Activated naive CD8-positive, alpha-beta T cell treated with anti-CD3 and anti-CD28 coated beads for 36 hours (primary cell): Measurements from ENCODE around the gene HYLS1. TPM values are rescaled to one million over a fixed set of nuclear protein-coding genes. Genes with fewer than 3 reads are reported as not detected.
"Not testable (repeated sequence)": the region's sequence is repeated elsewhere in the genome, so short reads cannot be mapped to it uniquely, and the experiment has no call there.

ENCODE experiments used
- DNase-seq: peaks from one replicate; pipeline ENCODE4 v3.0.0; 2021
- H3K27ac Mint-ChIP-seq: one replicate; pipeline ENCODE4 v1.8.0; 2022; ENCODE audit warnings: mild to moderate bottlenecking, moderate library complexity, mixed read lengths
- H3K27me3 Mint-ChIP-seq: one replicate; pipeline ENCODE4 v1.8.0; 2022; ENCODE audit warnings: mild to moderate bottlenecking, mixed read lengths
- H3K36me3 Mint-ChIP-seq: one replicate; pipeline ENCODE4 v1.8.0; 2021; ENCODE audit warnings: mild to moderate bottlenecking, mixed read lengths
- H3K4me1 Mint-ChIP-seq: one replicate; pipeline ENCODE4 v1.8.0; 2021; ENCODE audit warnings: mixed read lengths
- H3K4me3 Mint-ChIP-seq: one replicate; pipeline ENCODE4 v1.8.0; 2022; ENCODE audit warnings: mild to moderate bottlenecking, moderate library complexity, mixed read lengths
- H3K9me3 Mint-ChIP-seq: one replicate; pipeline ENCODE4 v1.8.0; 2022; ENCODE audit warnings: mixed read lengths
- total RNA-seq, 2 experiments: library from RNA; stranded (reverse); gene quantifications; one replicate each; pipeline ENCODE4 v1.2.3, GENCODE V29; 2021

Gene HYLS1
- total RNA-seq, 2 experiments from 2014 or later, result 8.0 to 8.1 TPM

DNA sequence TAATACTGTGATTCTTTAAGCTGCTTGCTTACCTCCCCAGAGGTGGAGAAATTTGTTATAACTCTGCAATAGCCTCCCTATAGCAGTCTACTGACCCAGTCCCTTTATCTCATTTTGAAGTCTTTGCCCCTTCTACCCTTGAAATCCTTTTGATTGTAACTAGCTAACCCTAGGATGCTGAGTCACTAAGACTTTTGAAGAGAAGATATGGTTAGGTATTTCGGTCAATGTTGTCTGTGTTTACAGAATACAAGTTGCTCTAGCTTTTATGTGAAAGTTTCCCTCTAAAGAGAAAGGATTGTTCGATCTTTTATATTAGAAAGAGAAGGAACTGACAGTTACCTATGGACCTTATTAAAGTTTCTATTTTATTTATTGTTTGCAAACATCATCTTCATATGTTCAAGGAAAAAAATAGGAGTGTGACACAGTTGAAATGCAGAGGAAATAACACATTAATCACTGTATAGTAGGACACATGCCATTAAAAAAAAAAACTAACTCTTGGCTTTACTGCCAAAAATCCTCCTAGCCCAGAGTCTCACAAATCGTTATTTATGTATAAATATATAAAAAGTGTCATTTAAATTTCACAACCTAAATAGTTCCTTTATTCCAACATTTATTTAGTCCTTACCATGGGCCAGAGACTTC, 3.1 kb downstream of the HYLS1 start:
- Mint-ChIP-seq H3K4me1 (peaks cover 20% of the 10 kb centered on the region), H3K27me3 (peaks cover 5% of the 10 kb centered on the region), H3K36me3 (peaks cover 16% of the 10 kb centered on the region), H3K4me3 (no peak overlapping the region), H3K27ac (no peak overlapping the region), H3K9me3 (peaks cover 1% of the 10 kb centered on the region)
- DNase-seq, result no peak

DNA sequence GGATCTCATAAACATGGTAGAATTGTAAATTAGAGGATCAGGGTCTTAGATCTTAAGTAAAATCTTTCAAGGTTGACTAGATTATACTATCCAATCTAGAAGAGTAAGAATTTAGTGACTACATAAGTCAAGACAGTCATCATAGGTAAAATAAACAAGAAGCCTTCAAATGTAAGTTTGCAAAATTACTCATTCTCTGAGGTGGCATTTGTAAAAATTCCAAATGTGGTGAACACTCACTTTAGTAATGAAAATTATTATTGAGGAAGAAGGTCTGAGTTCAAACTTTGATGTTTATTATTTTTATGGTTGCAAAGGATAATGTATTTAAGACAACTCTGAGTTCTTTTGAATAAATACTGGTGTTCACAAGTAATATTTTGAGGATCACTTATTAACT, 4.6 kb downstream of the HYLS1 start:
- Mint-ChIP-seq H3K27ac (no peak overlapping the region), H3K4me3 (no peak overlapping the region), H3K9me3 (no peaks in the 10 kb centered on the region), H3K27me3 (peaks cover 5% of the 10 kb centered on the region), H3K36me3 (peaks cover 22% of the 10 kb centered on the region), H3K4me1 (peaks cover 17% of the 10 kb centered on the region)
- no peak for DNase-seq

DNA sequence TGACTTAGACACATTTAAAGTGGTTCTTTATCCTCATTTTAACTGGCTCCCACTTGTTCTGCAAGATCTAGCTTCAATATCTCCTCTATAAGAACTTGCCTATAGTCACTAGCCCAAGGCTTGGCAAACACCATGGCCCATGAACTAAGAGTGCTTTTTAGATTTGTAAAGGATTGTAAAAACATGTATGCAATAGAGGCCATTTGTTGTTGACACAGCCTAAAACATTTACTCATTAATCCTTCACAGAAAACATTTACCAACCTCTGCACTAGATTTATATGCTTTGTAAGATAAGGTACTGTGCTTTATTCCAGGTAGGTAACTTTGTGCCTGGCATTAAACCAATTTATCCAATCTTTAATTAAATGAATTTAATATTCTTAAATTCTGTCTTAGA, 5.5 kb downstream of the HYLS1 start:
- H3K27me3 Mint-ChIP-seq, result no peaks in the 10 kb centered on the region
- peaks cover 18% of the 10 kb centered on the region for H3K36me3 Mint-ChIP-seq
- H3K27ac Mint-ChIP-seq, result no peak overlapping the region
- no peaks in the 10 kb centered on the region for H3K9me3 Mint-ChIP-seq
- DNase-seq, result no peak
- no peak overlapping the region for H3K4me3 Mint-ChIP-seq
- H3K4me1 Mint-ChIP-seq, result peaks cover 15% of the 10 kb centered on the region

DNA sequence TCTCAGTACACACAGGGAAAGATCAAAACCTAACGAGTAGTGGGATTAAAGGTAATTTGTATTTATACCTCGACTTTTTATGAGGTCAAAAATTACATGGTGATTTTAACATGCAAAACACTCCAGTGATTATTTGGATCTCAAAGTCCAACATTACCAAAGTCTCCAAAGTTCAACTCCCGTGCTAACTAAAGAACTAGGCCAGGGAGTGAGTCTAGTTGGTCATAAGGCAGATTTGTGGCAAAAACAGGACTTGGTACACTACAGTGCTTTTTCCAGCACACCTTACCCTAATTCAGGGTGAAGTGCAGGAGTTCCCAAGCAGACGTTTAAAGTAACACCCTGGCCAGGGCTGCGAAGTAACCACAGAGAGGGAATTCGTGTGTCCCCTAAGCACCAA, 14.4 kb downstream of the HYLS1 start:
- peak overlapping the region; percentile 14 for H3K27ac Mint-ChIP-seq
- peaks cover 24% of the 10 kb centered on the region for H3K4me1 Mint-ChIP-seq
- peak overlapping the region; percentile 96 for H3K4me3 Mint-ChIP-seq
- no peak for DNase-seq
- H3K36me3 Mint-ChIP-seq, result peaks cover 16% of the 10 kb centered on the region
- H3K27me3 Mint-ChIP-seq, result peaks cover 28% of the 10 kb centered on the region
- no peaks in the 10 kb centered on the region for H3K9me3 Mint-ChIP-seq

DNA sequence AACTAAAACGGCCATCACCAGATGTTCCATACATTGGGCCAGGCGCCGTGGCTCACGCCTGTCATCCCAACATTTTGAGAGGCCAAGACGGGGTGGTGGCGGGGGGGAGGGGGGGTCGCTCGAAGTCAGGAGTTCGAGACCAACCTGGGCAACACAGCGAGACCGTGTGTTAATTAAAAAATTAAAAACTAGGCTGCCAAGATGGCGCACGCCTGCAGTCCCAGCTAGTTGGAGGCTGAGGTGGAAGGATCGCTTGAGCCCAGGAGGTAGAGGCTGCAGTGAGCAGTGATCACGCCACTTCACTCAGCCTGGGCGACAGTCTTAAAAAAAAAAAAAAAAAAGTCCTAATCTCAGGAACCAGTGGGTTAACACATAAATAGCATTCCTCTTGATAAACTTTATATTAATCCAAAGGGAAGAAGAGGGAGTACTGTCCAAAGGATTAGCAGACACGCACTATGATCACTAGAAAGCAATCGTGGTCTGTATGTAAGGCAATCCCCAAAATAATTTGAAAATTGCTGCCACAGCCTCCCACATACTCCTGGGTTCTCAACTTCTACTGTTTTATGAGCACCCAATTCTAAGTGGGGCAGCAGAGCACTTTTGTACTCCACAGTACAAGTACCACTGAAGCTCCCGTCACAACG, 14.9 kb downstream of the HYLS1 start:
- H3K4me3 Mint-ChIP-seq, result peak overlapping the region; percentile 96
- H3K27ac Mint-ChIP-seq, result peak overlapping the region; percentile 95
- DNase-seq, result no peak
- H3K9me3 Mint-ChIP-seq, result no peaks in the 10 kb centered on the region
- H3K36me3 Mint-ChIP-seq, result peaks cover 16% of the 10 kb centered on the region
- peaks cover 21% of the 10 kb centered on the region for H3K4me1 Mint-ChIP-seq
- H3K27me3 Mint-ChIP-seq, result peaks cover 28% of the 10 kb centered on the region

DNA sequence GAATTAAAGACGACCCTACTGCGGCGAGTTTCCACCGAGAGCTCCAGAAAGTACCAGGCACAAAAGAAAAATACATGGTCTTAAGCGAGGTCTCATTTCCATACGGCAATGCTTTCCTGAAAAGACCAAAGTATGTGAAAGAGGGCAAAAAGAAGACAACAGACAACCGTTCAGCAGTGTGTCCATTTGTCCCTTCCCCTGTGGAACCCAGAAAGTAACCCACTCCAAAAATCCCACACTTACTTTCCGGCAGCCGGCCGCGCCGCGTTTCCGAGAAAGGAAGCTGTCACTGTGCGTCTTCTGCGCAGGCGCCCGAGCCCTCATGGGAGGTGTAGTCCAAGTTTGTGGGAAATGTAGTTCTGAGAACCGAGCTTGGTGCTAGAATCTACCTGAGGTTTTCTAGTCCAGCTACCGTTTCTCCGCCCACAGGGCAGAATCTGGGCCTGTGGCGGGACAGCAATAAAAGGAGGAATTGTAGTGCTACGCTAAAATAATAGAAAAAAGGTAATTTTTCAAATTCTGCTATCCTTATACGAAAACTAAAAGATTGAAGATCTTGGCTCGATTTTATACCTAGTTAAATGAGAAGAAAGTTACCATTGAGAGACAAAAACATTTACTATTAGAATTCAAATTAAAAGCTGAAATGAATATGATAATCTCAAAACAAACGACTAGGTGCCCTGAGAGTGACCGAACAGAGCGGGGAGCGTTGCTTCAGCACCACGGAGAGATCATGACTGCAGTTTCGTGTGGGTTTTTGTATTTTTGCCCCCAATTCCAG, 15.7 kb downstream of the HYLS1 start, which contains the start of gene PUS3:
PUS3 (minus strand) TSS at position 280 of the 784 bp plus-strand sequence. CDS start 6,922 bp downstream, outside the sequence.
- Mint-ChIP-seq H3K36me3 (peaks cover 16% of the 10 kb centered on the region), H3K4me1 (peaks cover 21% of the 10 kb centered on the region), H3K27ac (peak within 1 kb of the TSS; percentile 95), H3K27me3 (peaks cover 28% of the 10 kb centered on the region), H3K4me3 (peak within 1 kb of the TSS; percentile 96), H3K9me3 (no peaks in the 10 kb centered on the region)
- peak; percentile 90 for DNase-seq

DNA sequence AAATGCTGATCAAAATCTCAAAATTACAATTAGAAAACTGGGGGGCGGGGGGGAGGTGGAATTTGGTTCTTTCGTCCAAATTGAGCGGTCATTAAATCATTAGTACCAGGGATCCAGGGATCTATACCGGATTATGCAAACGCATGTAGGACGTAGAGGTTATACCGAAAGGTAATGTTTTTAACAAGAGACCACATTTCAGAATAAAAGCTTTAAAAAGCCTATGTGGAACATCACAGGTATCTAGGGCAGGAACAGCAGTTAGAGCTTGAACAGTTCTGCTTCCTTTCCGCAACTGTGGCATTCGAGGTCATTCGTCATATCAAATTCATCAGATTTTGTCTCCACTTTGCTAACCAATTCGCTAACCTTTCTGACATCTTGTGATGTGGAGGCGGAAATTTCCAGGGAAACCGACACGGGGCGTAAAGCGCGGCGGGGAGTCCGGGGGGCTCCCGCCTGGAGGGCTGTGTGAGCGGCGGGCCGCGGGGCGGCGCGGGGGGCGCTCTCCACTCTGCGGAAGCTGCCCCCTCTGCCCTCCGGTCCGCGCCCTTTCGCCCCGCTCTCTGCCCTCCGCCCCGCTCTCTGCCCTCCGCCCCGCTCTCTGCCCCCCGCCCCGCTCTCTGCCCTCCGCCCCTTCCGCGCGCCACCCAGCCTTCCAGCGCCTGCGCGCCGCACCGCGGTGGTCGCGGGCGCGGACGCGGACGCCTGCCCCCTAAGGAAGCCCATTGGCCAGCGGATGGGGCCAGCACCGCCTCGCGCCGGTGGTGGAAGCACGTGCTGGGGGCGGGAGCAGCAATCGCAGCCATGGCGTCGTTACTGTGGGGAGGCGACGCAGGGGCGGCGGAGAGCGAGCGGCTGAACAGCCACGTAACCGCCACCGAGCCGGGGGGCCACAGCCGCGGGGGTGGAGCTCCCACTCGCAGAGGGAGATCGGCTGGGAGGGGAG, 16.5 kb downstream of the HYLS1 start, which contains the start of gene DDX25:
DDX25 (plus strand) TSS at position 798 of the 949 bp plus-strand sequence; CDS start at position 808, 10 bp downstream.
- H3K4me3 Mint-ChIP-seq, result peak within 1 kb of the TSS; percentile 96
- H3K4me1 Mint-ChIP-seq, result peaks cover 21% of the 10 kb centered on the region
- H3K27ac Mint-ChIP-seq, result peak within 1 kb of the TSS; percentile 23
- H3K9me3 Mint-ChIP-seq, result no peaks in the 10 kb centered on the region
- H3K36me3 Mint-ChIP-seq, result peaks cover 16% of the 10 kb centered on the region
- H3K27me3 Mint-ChIP-seq, result peaks cover 28% of the 10 kb centered on the region
- peak; percentile 50 for DNase-seq

DNA sequence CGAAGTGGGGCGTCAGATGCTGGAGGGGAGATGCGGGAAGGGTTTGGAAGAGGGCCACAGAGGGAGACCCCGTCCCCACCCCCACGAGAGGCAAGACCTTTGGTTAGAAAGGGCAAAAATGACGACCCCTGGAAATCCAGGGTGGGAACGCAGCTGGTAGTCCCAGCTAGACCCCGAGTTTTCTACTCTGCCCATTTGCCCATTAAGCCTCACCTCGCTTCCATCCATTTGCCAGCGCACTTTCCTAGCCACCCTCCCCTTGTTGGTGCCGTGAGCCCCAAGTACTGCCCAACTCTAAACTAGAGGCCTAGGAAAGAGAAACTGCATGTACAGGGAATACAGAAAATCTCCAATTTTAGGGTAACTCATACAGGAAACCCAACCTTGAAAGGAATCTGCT, 17.2 kb downstream of the HYLS1 start:
- Mint-ChIP-seq H3K4me1 (peaks cover 18% of the 10 kb centered on the region), H3K9me3 (no peaks in the 10 kb centered on the region), H3K27me3 (peaks cover 28% of the 10 kb centered on the region), H3K4me3 (peak overlapping the region; percentile 50), H3K36me3 (peaks cover 11% of the 10 kb centered on the region), H3K27ac (no peak overlapping the region)
- DNase-seq, result no peak

DNA sequence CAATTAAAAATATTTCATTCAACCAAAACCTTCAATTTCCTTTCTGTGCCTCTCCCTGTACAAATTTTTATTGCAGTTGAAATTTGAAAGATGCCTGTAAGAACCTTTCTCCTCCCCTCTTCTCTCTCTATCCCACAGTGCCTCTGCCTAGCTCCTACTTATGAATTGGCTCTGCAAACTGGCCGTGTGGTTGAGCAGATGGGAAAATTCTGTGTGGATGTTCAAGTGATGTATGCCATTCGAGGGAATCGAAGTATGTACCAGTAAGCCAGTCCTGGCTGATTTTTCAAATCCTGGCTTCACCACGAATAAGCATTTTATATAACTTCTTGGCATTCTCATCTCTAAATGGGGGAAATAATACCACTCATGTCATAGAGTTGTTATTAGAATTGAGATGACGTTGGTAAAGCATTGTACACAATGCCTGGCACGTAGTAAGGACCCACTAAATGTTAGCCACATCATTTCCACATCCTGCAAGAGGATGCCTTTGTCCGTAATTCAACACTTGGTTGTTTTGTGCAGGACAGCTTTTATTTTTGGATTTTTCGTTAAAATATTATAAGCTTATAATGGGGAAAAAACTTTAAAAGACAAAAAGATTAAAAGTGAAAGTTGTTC, 22.9 kb downstream of the HYLS1 start:
- Mint-ChIP-seq H3K4me1 (no peaks in the 10 kb centered on the region), H3K9me3 (no peaks in the 10 kb centered on the region), H3K4me3 (no peak overlapping the region), H3K27ac (no peak overlapping the region), H3K27me3 (peaks cover 20% of the 10 kb centered on the region), H3K36me3 (no peaks in the 10 kb centered on the region)
- no peak for DNase-seq

DNA sequence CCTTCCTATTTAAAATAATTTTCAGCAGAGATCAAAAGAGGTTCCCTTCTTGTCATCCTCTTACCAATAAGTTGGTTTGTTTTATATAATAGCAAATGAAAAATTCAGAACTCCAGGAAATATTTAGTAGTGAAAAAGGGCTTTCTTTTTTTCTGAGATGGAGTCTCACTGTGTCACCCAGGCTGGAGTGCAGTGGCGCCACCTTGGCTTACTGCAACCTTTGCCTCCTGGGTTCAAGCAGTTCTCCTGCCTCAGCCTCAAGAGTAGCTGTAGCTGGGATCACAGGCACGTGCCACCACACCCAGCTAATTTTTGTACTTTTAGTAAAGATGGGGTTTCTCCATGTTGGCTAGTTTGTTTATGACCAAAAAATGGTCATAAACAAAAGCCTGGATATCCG, 27.1 kb downstream of the HYLS1 start:
- not testable (repeated sequence) for H3K9me3 Mint-ChIP-seq, H3K4me3 Mint-ChIP-seq, H3K27ac Mint-ChIP-seq, H3K36me3 Mint-ChIP-seq, DNase-seq, H3K4me1 Mint-ChIP-seq
- peaks cover 24% of the 10 kb centered on the region for H3K27me3 Mint-ChIP-seq

DNA sequence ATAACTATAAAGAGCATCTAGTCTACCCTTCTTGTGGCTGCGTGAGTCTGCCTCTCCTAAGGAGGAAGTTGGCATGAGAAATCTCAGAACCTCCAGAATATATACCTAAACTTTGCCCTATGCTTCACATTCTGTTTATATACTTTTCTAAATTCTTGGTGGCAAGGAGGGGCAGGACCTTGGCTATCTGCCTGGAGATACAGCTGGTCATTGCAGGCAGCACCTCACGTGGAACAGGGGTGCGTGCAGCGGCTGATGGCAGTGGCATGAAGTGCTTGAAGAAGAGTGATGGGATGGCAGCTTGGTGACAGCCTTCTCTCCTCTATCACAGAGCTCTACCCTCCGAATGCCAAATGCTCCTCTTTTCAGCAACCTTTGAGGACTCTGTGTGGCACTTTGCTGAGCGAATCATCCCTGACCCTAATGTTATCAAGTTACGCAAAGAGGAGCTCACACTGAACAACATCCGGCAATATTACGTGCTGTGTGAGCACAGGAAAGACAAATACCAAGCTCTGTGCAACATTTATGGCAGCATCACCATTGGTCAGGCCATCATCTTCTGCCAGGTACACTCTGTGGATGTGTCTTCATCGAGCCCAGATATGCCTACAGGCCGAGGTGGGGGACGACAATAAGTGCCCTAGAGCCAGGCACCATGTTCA, 29.3 kb downstream of the HYLS1 start:
- no peaks in the 10 kb centered on the region for H3K4me1 Mint-ChIP-seq
- H3K9me3 Mint-ChIP-seq, result no peaks in the 10 kb centered on the region
- H3K27me3 Mint-ChIP-seq, result peaks cover 21% of the 10 kb centered on the region
- no peak overlapping the region for H3K4me3 Mint-ChIP-seq
- no peaks in the 10 kb centered on the region for H3K36me3 Mint-ChIP-seq
- H3K27ac Mint-ChIP-seq, result no peak overlapping the region
- DNase-seq, result no peak

DNA sequence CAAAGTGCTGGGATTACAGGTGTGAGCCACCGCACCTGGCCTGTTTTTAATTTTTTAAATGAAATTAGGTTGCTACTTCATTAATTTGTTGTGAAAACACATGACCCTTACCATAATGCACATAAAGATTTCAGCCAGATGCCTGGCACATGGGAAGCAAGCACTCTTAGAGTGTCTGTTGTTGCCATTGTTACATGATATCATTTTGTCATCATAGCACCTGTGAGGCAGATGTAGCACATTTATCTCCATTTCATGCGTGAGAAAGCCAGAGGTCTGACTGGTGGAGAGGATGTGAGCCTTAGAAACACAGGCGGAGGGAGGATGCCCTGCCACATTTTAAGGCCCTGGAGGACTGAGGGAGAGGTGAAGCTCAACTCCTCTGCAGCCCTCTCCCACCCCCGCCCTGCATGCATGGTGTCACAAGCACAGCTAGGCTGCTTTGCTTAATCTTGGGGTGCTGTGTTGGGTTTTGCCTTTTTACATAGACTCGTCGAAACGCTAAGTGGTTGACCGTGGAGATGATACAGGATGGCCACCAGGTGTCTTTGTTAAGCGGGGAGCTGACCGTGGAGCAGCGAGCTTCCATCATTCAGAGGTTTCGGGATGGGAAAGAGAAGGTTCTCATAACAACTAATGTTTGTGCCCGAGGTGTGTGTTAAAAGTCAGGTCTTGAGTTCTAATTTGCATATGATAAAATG, 30.8 kb downstream of the HYLS1 start:
- no peak overlapping the region for H3K27ac Mint-ChIP-seq
- no peak overlapping the region for H3K4me3 Mint-ChIP-seq
- DNase-seq, result no peak
- no peaks in the 10 kb centered on the region for H3K4me1 Mint-ChIP-seq
- H3K9me3 Mint-ChIP-seq, result no peaks in the 10 kb centered on the region
- peaks cover 19% of the 10 kb centered on the region for H3K27me3 Mint-ChIP-seq
- no peaks in the 10 kb centered on the region for H3K36me3 Mint-ChIP-seq

DNA sequence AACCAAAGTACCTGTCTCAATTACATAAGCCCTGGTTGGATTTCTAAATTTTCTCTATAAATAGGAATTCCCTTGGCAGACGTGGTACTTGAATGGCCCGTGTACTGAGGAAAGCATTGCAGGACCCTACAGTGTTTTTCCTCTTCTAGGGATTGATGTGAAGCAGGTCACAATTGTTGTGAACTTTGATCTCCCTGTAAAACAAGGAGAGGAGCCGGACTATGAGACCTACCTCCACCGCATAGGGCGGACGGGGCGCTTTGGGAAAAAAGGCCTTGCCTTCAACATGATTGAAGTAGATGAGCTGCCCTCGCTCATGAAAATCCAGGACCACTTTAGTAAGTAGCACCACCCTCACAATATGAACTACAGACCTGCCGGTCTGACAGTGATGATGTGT, 33.6 kb downstream of the HYLS1 start:
- Mint-ChIP-seq H3K9me3 (no peaks in the 10 kb centered on the region), H3K4me1 (no peaks in the 10 kb centered on the region), H3K36me3 (no peaks in the 10 kb centered on the region), H3K27me3 (peaks cover 11% of the 10 kb centered on the region), H3K4me3 (no peak overlapping the region), H3K27ac (no peak overlapping the region)
- no peak for DNase-seq
